Activated T-helper 9 cell treated with anti-CD3 and anti-CD28 coated beads, Interleukin-2, amount 50 U/mL, for 16 hours (primary cell): Measurements from ENCODE around the gene SHH.
"Not testable (repeated sequence)": the region's sequence is repeated elsewhere in the genome, so short reads cannot be mapped to it uniquely, and the experiment has no call there.

Experiments
- DNase-seq: peaks from one replicate; pipeline ENCODE4 v3.0.0-alpha.2; 2020; ENCODE audit warnings: low read depth

SHH gene

DNA sequence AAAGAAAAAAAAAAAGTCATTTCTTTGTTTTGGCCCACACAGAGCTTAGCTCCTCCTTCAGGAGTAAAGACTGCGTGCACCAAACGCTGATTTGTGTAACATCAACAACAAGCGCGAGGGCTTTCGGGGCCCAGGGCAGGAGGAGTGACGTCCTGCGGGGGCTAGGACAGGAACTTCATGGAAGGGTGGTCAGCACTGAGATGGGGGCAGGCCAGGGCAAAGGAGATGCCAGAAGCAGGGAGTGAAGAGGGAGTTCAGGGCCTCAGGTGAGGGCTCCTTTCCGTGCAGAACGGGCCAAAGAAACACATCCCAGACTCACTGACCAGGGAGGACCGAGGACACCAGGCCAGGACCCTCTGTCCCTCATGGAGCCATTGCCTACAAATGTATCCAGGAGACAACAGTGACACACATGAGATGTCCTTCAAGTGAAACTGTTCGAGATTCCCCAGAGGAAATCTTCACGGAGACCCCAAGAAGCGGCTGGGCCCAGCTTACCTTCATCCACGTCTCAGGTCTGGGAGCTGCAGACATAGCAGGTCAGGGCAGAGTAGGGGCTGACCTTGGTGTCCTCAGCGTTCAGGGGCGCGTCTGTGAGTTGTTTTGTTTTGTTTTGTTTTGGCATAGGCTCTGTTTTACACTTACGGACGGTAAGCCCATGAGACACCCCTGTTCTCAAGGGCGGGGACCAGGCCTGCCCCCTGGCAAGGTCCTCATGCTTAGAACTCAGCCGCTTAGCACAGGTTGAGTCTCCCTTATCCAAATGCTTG, 30.4 kb upstream of the SHH start:
- DNase-seq = no peak

DNA sequence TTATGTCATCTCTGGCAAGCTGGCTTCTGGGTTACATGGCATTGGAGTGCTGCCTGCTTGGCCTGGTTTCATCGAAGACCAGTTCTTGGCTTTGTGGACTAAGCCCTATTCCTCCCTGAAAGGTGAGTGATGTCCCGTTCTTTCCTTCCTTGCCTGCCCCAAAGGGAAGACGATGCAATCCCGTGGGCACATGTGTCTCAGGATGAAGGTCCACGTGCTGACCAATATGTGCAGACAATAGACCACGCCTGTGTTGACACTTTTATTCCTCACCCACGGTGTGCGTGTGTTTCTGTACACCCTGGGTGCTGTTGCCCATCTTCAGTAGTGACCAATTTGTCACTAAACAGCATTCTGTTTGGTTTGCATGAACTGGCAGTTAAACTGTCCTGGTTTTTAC, 28.6 kb upstream of the SHH start:
- no peak for DNase-seq

DNA sequence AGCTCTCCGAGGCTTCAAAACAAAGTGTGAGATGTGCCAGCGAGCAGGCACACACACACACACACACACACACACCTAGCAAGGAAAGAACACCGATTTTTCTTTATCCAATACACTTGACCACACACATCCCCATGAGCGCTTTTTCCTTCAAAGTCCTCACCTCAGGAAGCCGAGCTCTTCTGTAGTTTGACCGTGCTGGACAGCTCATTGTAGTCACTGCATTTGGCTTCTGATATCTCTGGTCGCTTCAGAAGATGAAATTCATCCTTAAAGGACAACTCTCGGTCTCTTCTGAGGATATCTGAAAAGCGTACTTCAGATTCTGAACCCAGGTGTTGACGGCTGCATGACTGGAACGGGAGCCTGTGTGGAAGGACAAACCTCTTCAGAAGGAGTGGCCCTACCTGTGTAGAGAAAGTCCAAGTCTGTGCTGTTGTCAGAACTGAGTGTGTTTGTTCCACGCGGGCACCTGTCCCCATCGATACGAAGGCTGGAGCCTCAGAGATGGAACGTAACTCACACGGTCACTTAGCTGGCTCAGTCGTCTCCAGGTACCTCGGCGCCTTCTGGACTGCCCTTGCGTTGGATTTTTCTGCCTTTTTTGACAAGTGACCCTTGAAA, 28.1 kb upstream of the SHH start:
- no peak for DNase-seq

DNA sequence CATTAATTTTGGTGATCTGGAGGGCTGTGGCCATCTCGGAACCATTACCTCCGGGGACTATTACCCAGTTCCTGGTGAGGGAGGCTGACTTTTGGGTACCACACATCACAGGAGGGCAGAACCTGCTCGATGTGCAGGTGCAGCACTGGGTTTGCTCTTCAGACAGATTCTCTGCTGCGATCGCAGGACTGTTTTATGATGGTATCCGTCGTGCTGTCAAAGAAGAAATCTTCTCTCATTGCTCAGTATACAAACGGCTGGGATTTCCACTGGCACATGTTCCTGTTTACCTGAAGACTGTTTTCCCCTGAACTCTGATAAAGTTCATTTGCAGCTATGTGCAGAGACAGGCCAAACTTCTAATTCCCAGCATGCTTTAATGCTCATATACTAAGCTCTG, 27.2 kb upstream of the SHH start:
- no peak for DNase-seq

DNA sequence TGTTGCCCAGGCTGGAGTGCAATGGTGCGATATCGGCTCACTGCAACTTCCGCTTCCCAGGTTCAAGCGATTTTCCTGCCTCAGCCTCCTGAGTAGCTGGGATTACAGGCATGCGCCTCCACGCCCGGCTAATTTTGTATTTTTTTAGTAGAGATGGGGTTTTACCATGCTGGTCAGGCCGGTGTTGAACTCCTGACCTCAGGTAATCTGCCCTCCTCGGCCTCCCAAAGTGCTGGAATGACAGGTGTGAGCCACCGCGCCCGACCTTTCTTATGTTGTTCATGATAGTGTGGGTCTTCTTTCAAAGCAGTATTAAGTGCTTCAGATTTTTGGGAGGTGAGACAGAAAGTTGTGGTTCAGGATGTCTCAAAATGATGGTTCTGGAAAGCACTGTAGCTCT, 26.0 kb upstream of the SHH start:
- not testable (repeated sequence) for DNase-seq

DNA sequence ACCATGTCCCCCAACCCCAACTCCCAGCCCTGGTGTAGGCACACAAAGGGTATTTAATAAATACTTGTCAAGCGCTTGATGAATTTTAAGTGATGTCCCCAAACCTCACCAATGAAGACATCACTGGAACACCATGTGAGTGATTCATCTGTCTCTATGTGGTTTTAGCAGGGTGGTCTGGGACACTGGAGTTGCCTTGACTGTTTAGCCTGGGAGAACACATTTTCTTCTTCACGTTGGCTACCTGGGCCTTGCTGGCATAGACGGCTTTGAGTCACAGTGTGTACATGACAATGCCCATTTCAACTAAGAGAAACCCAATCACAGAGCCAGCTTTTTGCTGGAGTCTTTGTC, 24.8 kb upstream of the SHH start:
- DNase-seq = no peak

DNA sequence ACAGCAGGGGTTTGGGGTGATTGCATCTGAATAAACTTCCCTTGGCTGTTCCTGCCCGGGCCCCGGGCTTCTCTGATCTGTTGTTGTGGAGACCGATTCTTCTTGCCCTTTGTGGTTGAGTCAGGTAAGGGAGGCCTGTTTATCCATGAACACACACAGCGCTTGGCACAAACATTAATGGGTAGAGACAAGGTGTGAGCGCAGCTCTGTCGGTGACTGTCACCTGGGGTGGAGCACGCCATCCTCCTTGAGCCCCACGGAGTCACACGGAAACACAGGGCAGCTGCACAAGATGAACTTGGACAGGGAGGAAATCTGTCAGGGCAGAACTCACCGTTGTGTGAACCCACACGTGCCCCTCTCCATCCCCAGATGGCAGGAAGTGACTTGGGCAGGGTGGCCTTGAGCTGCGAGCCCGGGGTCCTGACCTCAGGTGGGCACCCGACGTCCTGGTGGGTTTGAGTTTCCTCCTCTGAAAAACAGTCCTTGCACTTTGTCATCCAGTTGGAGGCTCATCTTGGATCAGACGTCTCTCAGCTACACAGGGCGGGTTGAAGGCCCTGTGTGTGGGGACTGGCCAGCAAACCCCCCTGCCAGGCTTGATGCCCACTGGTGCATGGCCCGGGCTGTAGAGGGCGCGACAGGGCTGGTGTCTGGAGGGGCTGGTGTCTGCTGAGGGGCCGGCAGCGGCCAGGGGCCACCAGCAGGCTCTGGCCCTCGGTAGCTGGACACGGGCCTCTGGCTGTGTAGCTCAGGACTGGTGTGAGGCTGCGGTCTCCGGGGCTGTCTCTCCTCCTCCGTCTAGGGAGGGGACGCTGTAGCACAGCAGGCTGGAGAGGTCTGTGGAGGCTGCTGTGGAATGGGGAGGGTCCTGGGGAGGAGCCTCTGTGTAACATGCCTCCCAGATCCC, 24.2 kb upstream of the SHH start:
- DNase-seq = no peak

DNA sequence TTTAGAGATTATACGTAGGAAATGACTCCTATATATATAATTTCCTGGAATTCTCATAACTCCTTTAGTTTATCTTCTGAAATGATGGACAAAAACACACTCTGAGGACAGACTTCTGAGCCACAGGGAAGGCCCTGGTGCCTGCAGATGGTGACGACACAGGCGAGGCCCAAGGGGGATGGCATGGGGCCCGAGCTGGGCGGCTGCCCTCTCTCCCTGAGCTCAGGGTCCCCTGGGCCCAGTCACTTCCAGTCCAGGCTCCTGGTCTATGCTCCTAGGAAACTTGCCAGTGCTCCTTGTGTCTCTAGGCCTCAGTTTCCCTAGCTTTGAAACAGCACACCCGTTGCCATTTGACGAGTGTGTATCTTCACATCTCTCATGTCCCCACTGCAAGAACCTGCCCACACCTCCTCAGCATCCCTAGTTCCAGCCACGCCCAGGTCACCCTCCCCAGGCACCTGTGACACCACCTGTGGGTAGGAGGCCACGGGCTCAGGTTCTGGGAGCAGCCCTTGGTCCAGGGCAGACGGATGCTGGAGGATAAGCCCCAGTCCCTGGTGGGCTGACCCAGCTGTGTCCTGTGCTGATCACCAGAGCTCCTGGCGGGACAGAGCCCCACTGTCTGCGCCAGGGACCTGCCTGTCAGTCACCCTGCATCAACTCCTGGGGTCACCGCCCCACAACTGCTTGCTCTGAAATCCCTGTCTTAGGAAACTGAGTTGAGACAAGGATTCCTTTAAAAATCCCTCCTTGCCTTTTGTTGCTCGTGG, 23.4 kb upstream of the SHH start:
- DNase-seq = no peak

DNA sequence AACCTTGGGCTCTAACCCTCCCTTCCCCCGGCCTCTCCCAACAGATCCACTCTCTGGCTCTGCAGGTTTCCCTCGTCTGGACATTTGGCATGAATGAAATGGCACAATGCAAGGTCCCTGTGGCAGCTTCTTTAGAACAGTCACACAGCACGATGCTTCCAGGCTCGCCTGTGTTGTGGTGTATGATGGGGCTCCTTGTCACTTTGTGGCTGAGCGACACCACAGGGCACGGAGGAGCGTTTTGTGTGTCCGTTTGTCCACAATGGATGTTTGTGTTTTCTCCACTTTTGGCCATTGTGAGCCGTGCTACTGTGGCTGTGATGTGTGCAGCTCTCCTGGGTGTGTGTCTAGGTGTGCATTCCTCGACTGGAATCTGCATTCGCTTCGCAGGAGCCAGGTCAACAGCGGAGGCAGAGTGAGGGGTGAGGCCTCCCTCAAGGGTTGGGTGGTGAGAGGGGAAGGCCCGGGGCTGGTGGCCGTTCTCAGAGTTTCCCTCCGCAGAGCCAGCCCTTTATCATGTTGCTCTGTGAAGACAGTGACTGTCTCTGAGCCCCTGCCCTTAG, 22.3 kb upstream of the SHH start:
- no peak for DNase-seq

DNA sequence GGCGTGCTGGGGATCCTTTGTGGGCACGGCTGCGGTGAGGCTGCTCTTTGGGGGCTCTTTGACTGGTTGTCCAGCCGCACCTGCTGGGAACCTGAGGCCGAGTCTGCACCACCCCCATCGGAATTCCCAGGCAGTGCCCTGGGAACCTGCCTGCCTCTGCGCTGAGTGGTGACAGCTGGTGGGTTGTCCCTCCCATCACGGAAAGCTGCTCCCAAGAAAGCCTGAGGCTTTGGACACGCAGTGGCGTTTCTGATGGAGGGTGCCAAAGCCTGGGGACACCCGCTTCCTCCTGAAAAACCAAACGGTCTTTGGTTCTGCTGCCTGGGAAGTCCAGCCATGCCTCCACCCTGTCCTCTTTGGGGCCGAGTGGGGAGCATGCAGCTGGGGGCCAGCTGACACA, 21.4 kb upstream of the SHH start:
- no peak for DNase-seq

DNA sequence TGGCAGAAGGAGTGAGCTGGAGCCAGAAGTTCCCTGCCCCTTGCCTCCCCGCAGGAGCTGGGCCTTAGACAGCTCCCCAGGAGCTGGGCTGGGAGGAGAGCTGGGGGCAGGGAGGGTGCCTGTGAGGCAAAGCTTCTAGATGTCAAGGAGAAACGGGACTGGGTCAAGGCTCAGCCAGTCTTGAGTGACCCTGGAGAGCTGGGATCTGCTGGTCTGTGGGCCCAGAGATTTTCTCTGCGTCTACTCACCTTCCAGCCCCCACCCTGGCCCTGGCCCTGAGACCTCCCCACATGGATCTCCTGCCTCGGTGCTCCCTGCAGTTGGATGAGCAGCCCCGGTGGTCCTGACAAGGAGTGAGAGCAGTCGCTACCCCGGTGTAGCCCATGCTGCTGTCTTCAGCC, 20.3 kb upstream of the SHH start:
- no peak for DNase-seq

DNA sequence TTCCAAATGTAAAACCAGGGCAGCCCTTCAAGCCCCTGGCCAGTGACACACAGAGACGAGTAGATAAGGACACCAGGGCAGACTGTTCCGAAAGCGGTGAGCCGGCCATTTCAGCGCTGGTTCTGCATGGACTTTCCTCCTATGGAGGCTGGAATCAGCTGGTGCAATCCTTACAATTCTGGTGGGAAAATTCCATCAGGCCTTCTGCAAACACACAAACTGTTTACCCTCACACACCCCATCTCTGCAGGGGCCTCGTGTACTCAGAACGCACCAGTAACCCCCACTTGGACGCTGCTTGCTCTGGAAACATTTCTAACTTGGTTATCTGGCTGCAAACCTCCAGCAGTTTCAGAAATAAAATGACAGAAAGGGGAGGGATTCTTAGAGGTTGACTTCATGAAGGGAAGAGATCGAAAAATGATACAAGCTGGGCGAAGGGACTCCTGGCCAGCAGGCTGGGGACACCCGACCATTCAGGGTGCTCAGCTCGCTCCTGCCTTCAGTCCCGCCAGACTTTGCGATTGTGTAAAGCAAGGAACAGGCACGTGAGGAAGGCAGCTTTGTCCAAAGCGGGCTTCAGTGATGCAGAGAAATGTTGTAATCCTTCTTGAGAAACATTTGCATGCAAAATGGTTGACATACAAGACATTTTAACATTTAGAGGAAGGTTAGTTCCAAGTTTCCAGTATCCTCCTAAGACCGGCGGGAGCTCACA, 19.7 kb upstream of the SHH start:
- no peak for DNase-seq

DNA sequence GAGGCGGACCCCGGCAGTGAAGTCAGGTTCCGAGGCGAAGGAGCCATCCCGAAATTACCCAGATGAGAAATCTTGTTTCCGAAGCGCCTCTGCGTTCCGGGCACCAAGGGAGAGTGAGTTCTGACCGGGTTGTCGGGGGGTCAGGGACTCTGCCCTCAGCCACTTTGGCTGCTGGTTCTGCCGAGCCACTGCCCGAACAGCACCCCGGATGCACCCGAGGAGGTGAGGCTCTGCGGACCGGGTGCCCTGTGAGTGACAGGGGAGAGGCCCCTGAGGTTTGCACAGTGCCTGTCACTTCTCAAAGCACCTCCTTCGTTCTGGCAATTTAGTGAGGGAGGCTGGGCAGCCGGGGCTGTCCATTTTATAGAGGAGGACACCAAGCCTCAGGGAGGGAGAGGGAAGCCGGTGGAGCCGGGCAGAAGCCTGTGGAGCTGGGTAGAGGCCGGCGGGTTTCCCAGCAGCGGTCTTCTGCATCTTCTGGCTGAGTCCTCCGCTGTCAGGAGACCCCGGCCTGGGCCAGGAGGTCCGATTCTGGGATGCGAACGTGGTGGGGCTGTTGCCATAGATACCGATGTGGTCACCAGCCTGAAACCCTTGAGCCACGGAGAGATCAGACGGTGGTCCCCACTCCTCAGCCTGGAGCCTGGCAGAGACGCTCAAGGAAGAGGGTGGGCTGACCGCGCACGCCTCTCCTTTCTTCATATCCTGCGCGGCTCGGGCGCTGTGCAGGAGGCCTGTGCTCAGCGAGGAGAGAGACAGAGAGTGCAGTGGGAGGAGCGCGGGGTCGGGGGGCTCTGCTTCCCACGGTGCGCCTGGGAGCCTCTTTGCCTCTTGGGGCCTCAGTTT, 18.9 kb upstream of the SHH start:
- DNase-seq = no peak

DNA sequence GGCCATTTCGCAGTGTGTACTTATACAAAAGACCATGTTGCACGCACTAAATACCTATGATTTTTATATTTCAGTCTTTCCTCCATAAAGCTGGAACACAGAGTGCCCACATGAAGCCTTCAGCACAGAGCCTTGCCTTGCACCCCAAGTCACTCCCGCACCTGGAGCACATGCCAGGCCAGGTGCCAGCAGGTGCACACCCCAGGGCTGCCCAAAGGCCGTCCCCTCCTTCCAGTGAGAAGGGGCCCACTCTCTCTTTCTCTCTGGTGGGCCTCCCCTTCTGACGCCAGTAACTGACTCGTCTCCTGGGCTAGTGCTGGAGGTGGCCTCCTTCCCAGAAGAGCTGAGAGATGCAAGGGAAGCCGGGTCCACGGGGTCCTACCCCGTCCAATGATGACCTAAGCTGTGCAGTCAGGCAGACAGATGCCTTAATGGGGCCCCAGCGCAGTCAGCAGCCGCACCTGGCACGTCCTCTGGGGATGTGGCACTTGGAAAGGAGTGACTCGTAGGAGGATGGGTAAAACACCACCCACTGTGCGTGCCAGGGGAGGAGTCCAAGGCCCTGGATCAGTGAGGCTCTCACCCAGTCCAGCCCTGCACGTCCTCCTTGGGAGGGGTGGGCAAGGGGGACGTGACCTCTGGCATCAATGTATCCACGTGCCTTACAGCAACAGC, 17.7 kb upstream of the SHH start:
- no peak for DNase-seq

DNA sequence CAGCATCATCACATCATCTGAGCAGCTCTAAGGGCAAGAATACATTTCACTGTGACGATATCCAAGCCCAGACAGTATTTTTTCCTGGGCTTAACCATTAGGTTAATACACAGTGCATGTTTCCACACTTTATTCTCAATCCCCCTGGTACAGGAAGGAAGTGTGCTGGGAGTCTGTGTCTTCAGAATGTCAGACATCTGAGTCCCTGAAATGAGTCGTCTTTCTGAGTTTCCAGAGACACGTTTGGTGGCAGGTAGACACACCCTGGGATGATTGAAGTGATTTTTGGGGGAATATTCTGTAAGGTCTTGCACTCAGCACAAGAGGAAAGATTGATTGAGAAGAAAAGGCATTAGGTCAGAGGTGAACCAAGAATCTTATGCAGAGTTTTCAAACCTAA, 13.1 kb upstream of the SHH start:
- no peak for DNase-seq

DNA sequence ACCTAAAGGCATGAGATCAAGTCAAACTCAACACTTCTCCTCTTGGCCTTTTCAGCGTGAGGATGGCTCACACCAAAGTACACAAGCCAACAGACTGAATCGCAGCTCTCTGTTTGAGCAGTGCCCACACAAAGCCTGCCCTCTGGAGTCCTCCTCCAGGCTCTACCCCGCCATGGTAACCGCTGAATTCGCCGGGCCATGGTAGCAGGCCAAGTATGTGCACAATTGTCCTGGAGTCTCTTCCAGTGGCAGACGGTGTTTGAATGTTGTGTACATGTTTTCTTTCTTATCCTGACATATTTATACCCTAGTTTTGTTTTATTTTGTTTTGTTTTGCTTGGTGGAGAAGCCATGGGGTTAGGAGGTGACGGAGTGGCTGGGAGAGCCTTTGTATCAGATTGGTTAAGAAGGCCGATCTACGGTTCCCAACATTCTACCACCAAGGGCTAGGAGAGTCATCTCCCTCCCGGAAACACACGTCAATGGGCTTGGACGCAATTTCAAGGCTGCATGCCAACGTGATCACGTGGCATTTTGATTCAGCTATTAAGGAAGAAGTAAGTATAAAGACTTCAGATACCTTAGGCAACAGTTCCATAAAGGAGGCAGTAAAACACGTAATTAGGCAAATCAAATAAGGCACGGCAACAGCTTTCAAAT, 12.1 kb upstream of the SHH start:
- DNase-seq = no peak

DNA sequence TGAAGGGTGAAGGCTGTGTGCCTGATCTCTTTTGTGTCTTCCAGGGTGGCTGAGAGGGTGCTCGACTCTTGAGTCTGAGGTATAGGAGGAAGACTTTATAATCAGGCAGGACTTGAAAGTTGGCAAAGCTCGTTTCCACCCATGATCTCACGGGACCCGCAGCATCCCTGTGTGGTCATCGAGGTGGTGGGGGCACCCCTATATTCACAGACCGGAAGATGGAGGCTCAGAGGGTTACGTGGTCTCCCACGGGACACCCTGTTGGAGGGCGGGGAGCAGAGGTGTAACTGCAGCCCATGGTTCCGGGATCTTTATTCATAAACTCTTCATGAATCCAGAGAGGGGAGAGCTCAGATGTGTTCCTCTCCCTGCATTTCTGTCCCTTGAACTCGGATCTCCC, 9.6 kb upstream of the SHH start:
- no peak for DNase-seq

DNA sequence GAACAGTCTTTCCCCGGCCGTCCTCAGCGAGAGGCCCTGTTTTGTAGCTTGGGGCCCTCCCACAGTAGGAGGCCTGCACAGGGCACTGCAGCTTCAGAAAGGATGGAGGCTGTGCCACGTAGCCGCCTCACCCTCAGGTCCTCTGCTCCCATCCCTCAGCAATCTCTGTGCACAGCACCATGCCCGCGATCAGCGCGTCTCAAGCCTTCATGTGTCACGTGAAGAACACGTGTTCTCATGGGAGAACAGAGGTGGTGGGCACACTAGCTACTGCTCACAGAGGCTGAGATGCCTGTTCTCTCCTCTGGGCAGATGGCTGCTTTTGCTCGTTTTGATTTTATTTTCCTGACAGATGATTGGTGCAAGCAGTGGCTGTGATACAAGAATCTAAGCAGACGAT, 8.5 kb upstream of the SHH start:
- no peak for DNase-seq

DNA sequence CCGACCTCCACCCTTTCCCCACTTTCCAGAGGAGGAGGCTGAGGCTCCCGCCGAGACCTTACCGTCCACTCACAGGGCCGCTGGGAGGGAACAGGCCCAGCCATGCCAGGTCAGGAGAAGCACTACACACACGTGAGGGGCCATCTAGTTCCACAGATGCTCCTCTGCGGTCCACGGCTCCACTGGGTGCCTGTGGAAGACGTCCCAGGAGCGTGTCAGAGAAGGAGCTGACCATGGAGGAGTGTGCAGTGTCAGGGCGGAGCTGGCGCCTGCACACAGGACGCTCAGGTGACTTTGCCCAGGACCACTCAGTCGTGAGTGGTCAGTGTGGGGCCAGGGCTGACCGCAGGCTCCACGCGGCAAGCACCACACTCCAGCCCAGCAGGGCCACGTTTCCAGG, 8.0 kb upstream of the SHH start:
- DNase-seq = no peak
